ENCODE data around the gene COMP.

COMP gene

GRCh38 chr19:18762125-18763023, 28.7 kb downstream of the COMP start:
- peak in 2 of 3 donors; percentile 47 to 68 for DNase-seq
- ChIA-PET POLR2A (no interaction called here), CTCF (interaction anchor here (0.8 kb wide), 1 partner anchor 85 kb away, joined by 3 read pairs; no protein-coding TSS in a partner anchor)
- H3K9me3 ChIP-seq (ENCODE audit: control extremely low read depth in 1 of 5, control insufficient read depth in 4 of 5, insufficient read depth in 2 of 5, low read depth in 1 of 5, low read length in 4 of 5), result no peaks in the 10 kb centered on the region
- no peak overlapping the region for H3K27ac ChIP-seq (ENCODE audit: insufficient read depth in 1 of 2, low read depth in 1 of 2, low read length in 2 of 2, poor library complexity in 1 of 2, severe bottlenecking in 2 of 2)
- H3K36me3 ChIP-seq (ENCODE audit: control insufficient read depth in 4 of 4, insufficient read depth in 4 of 4, low read length in 3 of 4), result no peaks in the 10 kb centered on the region
- no peak overlapping the region for H3K4me3 ChIP-seq (ENCODE audit: control insufficient read depth in 1 of 7, extremely low read depth in 1 of 7, insufficient read depth in 4 of 7, low read depth in 2 of 7, low read length in 6 of 7)
- no peaks in the 10 kb centered on the region for H3K27me3 ChIP-seq (replicated peaks in 2 of 5; ENCODE audit: control insufficient read depth in 4 of 5, insufficient read depth in 5 of 5, low read length in 4 of 5)
- WGBS (ENCODE audit: insufficient coverage), result 72% methylated on average over 18 of the region's 35 CpGs
- H3K4me1 ChIP-seq (ENCODE audit: control extremely low read depth in 1 of 4, control insufficient read depth in 4 of 4, insufficient read depth in 4 of 4, low read length in 3 of 4), result peaks cover 0 to 19% (median 10%) of the 10 kb centered on the region in 4 experiments

- Histone ChIP-seq H3K27me3 (replicated peaks in 2 of 5; ENCODE audit: control insufficient read depth in 4 of 5, insufficient read depth in 5 of 5, low read length in 4 of 5) (no peaks in the 10 kb centered on the region), H3K4me1 (ENCODE audit: control extremely low read depth in 1 of 4, control insufficient read depth in 4 of 4, insufficient read depth in 4 of 4, low read length in 3 of 4) (peaks cover 0 to 19% (median 10%) of the 10 kb centered on the region in 4 experiments), H3K9me3 (ENCODE audit: control extremely low read depth in 1 of 5, control insufficient read depth in 4 of 5, insufficient read depth in 2 of 5, low read depth in 1 of 5, low read length in 4 of 5) (no peaks in the 10 kb centered on the region), H3K4me3 (ENCODE audit: control insufficient read depth in 1 of 7, extremely low read depth in 1 of 7, insufficient read depth in 4 of 7, low read depth in 2 of 7, low read length in 6 of 7) (no peak overlapping the region), H3K36me3 (ENCODE audit: control insufficient read depth in 4 of 4, insufficient read depth in 4 of 4, low read length in 3 of 4) (peaks cover 0 to 3% (median 0%) of the 10 kb centered on the region in 4 experiments), H3K27ac (ENCODE audit: insufficient read depth in 1 of 2, low read depth in 1 of 2, low read length in 2 of 2, poor library complexity in 1 of 2, severe bottlenecking in 2 of 2) (no peak overlapping the region)
- CTCF ChIA-PET, result interaction anchor here (0.8 kb wide), 1 partner anchor 86 kb away, joined by 3 read pairs; no protein-coding TSS in a partner anchor
- WGBS (ENCODE audit: insufficient coverage), result 96% methylated on average over 14 of the region's 16 CpGs
- no peak for DNase-seq
- POLR2A ChIA-PET, result no interaction called here
Measured at GRCh38 chr19:18761531-18762110, 29.5 kb downstream of the COMP start.

- CTCF ChIA-PET, result no interaction called here
- over 99% methylated on average over 15 of the region's 27 CpGs for WGBS (ENCODE audit: insufficient coverage)
Measured at GRCh38 chr19:18760440-18761383, 30.4 kb downstream of the COMP start.

GRCh38 chr19:18759995-18760426, 31.1 kb downstream of the COMP start:
- DNase-seq, result no peak
- ChIA-PET CTCF (no interaction called here), POLR2A (no interaction called here)
- Histone ChIP-seq H3K4me3 (ENCODE audit: control insufficient read depth in 1 of 7, extremely low read depth in 1 of 7, insufficient read depth in 4 of 7, low read depth in 2 of 7, low read length in 6 of 7) (no peak overlapping the region), H3K36me3 (ENCODE audit: control insufficient read depth in 4 of 4, insufficient read depth in 4 of 4, low read length in 3 of 4) (peaks cover 0 to 5% (median 0%) of the 10 kb centered on the region in 4 experiments), H3K9me3 (ENCODE audit: control extremely low read depth in 1 of 5, control insufficient read depth in 4 of 5, insufficient read depth in 2 of 5, low read depth in 1 of 5, low read length in 4 of 5) (no peaks in the 10 kb centered on the region), H3K27ac (ENCODE audit: insufficient read depth in 1 of 2, low read depth in 1 of 2, low read length in 2 of 2, poor library complexity in 1 of 2, severe bottlenecking in 2 of 2) (no peak overlapping the region), H3K4me1 (ENCODE audit: control extremely low read depth in 1 of 4, control insufficient read depth in 4 of 4, insufficient read depth in 4 of 4, low read length in 3 of 4) (peaks cover 0 to 16% (median 8%) of the 10 kb centered on the region in 4 experiments), H3K27me3 (replicated peaks in 2 of 5; ENCODE audit: control insufficient read depth in 4 of 5, insufficient read depth in 5 of 5, low read length in 4 of 5) (no peaks in the 10 kb centered on the region)
- 97% methylated on average over 22 of the region's 22 CpGs for WGBS (ENCODE audit: insufficient coverage)

More at GRCh38 chr19:18760440-18761383, 30.4 kb downstream of the COMP start:
- Histone ChIP-seq H3K36me3 (ENCODE audit: control insufficient read depth in 4 of 4, insufficient read depth in 4 of 4, low read length in 3 of 4) (peaks cover 0 to 5% (median 0%) of the 10 kb centered on the region in 4 experiments), H3K4me3 (ENCODE audit: control insufficient read depth in 1 of 7, extremely low read depth in 1 of 7, insufficient read depth in 4 of 7, low read depth in 2 of 7, low read length in 6 of 7) (no peak overlapping the region), H3K27me3 (replicated peaks in 2 of 5; ENCODE audit: control insufficient read depth in 4 of 5, insufficient read depth in 5 of 5, low read length in 4 of 5) (no peaks in the 10 kb centered on the region), H3K4me1 (ENCODE audit: control extremely low read depth in 1 of 4, control insufficient read depth in 4 of 4, insufficient read depth in 4 of 4, low read length in 3 of 4) (peaks cover 0 to 19% (median 10%) of the 10 kb centered on the region in 4 experiments), H3K27ac (ENCODE audit: insufficient read depth in 1 of 2, low read depth in 1 of 2, low read length in 2 of 2, poor library complexity in 1 of 2, severe bottlenecking in 2 of 2) (no peak overlapping the region), H3K9me3 (ENCODE audit: control extremely low read depth in 1 of 5, control insufficient read depth in 4 of 5, insufficient read depth in 2 of 5, low read depth in 1 of 5, low read length in 4 of 5) (no peaks in the 10 kb centered on the region)
- POLR2A ChIA-PET, result no interaction called here
- DNase-seq, result no peak

- H3K36me3 ChIP-seq (ENCODE audit: control insufficient read depth in 4 of 4, insufficient read depth in 4 of 4, low read length in 3 of 4), result peaks cover 0 to 5% (median 0%) of the 10 kb centered on the region in 4 experiments
- no peak overlapping the region for H3K27ac ChIP-seq (ENCODE audit: insufficient read depth in 1 of 2, low read depth in 1 of 2, low read length in 2 of 2, poor library complexity in 1 of 2, severe bottlenecking in 2 of 2)
- CTCF ChIA-PET, result no interaction called here
- 98% methylated on average over 15 of the region's 19 CpGs for WGBS (ENCODE audit: insufficient coverage)
- no peak for DNase-seq
- H3K27me3 ChIP-seq (replicated peaks in 2 of 5; ENCODE audit: control insufficient read depth in 4 of 5, insufficient read depth in 5 of 5, low read length in 4 of 5), result no peaks in the 10 kb centered on the region
- no peaks in the 10 kb centered on the region for H3K9me3 ChIP-seq (ENCODE audit: control extremely low read depth in 1 of 5, control insufficient read depth in 4 of 5, insufficient read depth in 2 of 5, low read depth in 1 of 5, low read length in 4 of 5)
- peaks cover 0 to 11% (median 3%) of the 10 kb centered on the region in 4 experiments for H3K4me1 ChIP-seq (ENCODE audit: control extremely low read depth in 1 of 4, control insufficient read depth in 4 of 4, insufficient read depth in 4 of 4, low read length in 3 of 4)
- H3K4me3 ChIP-seq (ENCODE audit: control insufficient read depth in 1 of 7, extremely low read depth in 1 of 7, insufficient read depth in 4 of 7, low read depth in 2 of 7, low read length in 6 of 7), result no peak overlapping the region
- POLR2A ChIA-PET, result no interaction called here
Measured at GRCh38 chr19:18759304-18759994, 31.7 kb downstream of the COMP start.

GRCh38 chr19:18756896-18757295, 34.2 kb downstream of the COMP start:
- no peak overlapping the region for H3K27ac ChIP-seq (ENCODE audit: insufficient read depth in 1 of 2, low read depth in 1 of 2, low read length in 2 of 2, poor library complexity in 1 of 2, severe bottlenecking in 2 of 2)
- H3K4me3 ChIP-seq (ENCODE audit: control insufficient read depth in 1 of 7, extremely low read depth in 1 of 7, insufficient read depth in 4 of 7, low read depth in 2 of 7, low read length in 6 of 7), result no peak overlapping the region
- WGBS (ENCODE audit: insufficient coverage), result 97% methylated on average over 16 of the region's 16 CpGs
- H3K9me3 ChIP-seq (ENCODE audit: control extremely low read depth in 1 of 5, control insufficient read depth in 4 of 5, insufficient read depth in 2 of 5, low read depth in 1 of 5, low read length in 4 of 5), result no peaks in the 10 kb centered on the region
- no peak for DNase-seq
- peaks cover 0 to 2% (median under 1%) of the 10 kb centered on the region in 4 experiments for H3K4me1 ChIP-seq (ENCODE audit: control extremely low read depth in 1 of 4, control insufficient read depth in 4 of 4, insufficient read depth in 4 of 4, low read length in 3 of 4)
- no peaks in the 10 kb centered on the region for H3K27me3 ChIP-seq (replicated peaks in 2 of 5; ENCODE audit: control insufficient read depth in 4 of 5, insufficient read depth in 5 of 5, low read length in 4 of 5)
- ChIA-PET CTCF (no interaction called here), POLR2A (no interaction called here)
- H3K36me3 ChIP-seq (ENCODE audit: control insufficient read depth in 4 of 4, insufficient read depth in 4 of 4, low read length in 3 of 4), result peaks cover 0 to 13% (median 4%) of the 10 kb centered on the region in 4 experiments

All from common myeloid progenitor, CD34-positive (primary cell).